Fibroblast of the aortic adventitia (primary cell): ENCODE results near the gene SCN5A. TPM values are rescaled to one million over a fixed set of nuclear protein-coding genes. Genes with fewer than 3 reads are reported as not detected.

Experiments used
- DNase-seq: peaks from one replicate; pipeline ENCODE4 v3.0.0-alpha.2; 2010; ENCODE audit warnings: low read depth
- H3K4me3 ChIP-seq: 2 replicates; pipeline ENCODE4 v1.5.1; 2011; ENCODE audit warnings: low read depth, mild to moderate bottlenecking, control low read depth, low read length, moderate library complexity
- total RNA-seq: library from RNA; depleted of rRNA; stranded (reverse); fragments of >200 nt; gene quantifications from 2 replicates; pipeline ENCODE4 v1.2.3, GENCODE V29; 2012; ENCODE audit warnings: low replicate concordance
- TF ChIP-seq, protein P1 (sequence below): IDR thresholded peaks from 2 replicates; pipeline ENCODE4 v1.5.1; 2011; ENCODE audit warnings: mild to moderate bottlenecking, low read length, control low read depth, inconsistent platforms; ENCODE audit not compliant: insufficient read depth

SCN5A gene
- total RNA-seq, 1 donor: 0.99 TPM

DNA sequence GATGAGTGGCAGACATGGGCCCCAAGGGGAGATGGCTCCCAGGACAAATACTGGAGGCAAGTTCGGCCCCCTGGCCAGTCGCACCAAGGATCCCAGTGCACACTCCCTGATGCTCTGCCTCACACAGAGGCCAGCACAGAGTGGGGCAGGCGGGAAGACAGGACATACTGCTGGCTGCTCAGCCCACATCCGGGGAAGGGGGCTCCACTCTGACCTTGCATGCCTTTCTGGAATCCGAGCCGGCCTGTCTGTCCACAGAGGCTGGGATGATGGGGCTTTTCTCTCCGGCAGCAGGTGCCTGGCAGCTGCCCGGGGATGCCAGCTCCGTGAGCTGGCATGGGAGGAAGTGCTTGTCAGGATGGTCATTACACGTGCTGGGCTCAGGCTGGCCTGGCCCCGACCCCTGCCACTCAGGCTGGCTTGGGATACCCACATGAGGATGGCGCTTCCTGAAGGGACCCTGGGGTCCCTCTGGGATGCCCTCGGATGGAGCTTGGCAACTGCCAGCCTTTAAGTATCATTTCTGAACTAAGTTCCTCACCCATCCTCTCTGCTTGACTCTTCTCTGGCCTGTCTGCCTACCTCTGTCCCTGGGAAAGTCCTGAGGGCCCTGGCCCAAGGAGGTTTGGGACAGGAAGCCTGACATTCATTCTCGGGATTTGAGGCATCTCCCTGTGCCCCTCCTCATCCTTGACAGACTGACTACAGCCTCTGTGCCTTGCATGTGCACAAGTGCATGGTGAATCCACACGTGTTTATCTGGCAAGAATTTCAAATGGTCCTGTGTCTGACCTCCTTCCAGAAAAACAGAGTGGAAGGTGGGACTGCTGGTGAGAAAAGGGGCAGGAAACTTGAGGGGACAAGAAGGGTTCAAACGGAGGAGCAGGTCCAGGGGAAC is 106.8 kb downstream of the SCN5A start:
- DNase-seq: no peak
- H3K4me3 ChIP-seq: no peak overlapping the region
- TF ChIP-seq, protein P1, sequence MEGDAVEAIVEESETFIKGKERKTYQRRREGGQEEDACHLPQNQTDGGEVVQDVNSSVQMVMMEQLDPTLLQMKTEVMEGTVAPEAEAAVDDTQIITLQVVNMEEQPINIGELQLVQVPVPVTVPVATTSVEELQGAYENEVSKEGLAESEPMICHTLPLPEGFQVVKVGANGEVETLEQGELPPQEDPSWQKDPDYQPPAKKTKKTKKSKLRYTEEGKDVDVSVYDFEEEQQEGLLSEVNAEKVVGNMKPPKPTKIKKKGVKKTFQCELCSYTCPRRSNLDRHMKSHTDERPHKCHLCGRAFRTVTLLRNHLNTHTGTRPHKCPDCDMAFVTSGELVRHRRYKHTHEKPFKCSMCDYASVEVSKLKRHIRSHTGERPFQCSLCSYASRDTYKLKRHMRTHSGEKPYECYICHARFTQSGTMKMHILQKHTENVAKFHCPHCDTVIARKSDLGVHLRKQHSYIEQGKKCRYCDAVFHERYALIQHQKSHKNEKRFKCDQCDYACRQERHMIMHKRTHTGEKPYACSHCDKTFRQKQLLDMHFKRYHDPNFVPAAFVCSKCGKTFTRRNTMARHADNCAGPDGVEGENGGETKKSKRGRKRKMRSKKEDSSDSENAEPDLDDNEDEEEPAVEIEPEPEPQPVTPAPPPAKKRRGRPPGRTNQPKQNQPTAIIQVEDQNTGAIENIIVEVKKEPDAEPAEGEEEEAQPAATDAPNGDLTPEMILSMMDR: no peak

- DNase-seq: no peak
- no peak overlapping the region for H3K4me3 ChIP-seq
- TF ChIP-seq, protein P1: no peak
Observed at GRCh38 chr3:38541806-38542205, 107.7 kb downstream of the SCN5A start.

DNA sequence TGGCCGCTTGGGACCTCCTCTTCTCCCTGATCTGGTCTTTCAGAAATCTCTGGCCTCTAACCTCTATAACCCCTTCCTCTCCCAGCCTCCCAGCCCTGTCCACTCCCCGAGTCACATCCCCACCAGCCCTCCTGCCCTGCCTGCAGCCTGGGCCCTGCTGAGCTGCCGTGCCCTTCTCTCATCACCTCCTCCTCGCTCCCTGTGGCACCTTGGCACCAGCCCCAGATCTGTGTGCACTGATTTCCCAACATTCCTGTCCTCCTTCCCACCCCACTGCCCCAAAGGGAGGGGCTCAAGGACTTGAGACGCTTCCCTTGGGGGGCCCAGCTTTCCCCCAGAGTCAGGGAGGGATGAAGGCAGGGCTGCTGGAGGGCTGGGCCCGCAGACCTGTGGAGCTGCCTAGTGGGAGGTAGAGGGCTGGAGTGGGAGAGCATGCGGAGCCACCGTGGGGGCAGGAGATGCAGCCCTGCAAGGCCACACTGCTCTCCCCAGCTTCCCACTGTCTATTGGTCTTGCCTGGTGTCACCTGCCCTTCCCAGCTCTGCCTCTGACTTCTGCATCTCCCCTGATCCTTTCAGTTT is 110.6 kb downstream of the SCN5A start:
- no peak for DNase-seq
- TF ChIP-seq, protein P1: no peak
- H3K4me3 ChIP-seq: no peak overlapping the region

DNA sequence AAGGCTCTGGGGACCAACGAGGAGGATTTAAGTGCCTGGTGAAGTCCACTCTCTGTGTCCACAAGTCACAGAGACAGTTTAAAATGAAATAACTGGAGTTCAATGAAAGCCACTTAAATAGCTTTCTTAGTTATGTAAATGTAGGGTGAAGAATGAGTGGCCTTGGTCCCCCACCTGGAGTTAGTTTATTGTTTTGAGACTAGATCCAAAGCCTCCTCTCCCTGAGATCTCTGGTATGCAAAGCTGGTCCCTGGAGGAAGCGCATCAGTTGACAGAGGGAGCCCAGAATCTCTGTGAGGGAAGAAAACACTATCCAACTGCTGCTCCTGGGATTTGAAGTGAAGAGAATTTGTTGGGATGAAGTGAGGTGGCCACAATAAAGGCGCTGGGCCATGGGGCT is 112.8 kb downstream of the SCN5A start:
- no peak overlapping the region for H3K4me3 ChIP-seq
- TF ChIP-seq, protein P1: no peak
- DNase-seq: no peak

GRCh38 chr3:38534604-38535003 is 114.9 kb downstream of the SCN5A start:
- DNase-seq: no peak
- no peak overlapping the region for H3K4me3 ChIP-seq
- TF ChIP-seq, protein P1: no peak

DNA sequence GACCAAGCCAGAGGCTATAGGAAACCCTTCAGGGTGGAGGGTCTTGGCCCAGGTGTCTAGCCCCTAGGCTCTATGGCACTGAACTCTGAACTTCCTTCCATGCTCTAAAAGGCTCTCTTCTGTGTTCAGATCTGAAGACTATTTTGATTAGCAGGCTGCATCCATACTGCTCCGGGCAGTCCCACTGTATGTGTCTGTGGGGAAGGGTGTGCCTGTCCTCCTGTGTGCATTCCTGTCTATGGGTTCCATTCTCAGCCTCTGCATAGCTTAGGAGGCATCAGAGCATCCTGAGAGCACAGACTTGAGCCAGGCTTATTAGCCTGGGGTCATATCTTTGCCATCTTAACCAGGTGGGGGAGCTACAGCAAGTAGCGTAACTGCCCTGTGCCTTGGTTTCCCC is 115.3 kb downstream of the SCN5A start:
- DNase-seq: no peak
- H3K4me3 ChIP-seq: no peak overlapping the region
- TF ChIP-seq, protein P1: no peak
